Measurements from ENCODE around the gene CD40LG. TPM values are rescaled to one million over a fixed set of nuclear protein-coding genes. Genes with fewer than 3 reads are reported as not detected.

The CD40LG gene
- total RNA-seq (not detected in 2 replicates), polyA plus RNA-seq (not detected in 2 replicates)

- 86% methylated on average over 10 of the region's 10 CpGs for WGBS (ENCODE audit: low lambda C conversion rate, missing lambda C conversion rate)
- H3K4me3 ChIP-seq, result no peak within 1 kb of the TSS
These were observed at the start of gene CD40LG for GRCh38 chrX:136647677-136648360. Gene CD40LG, plus strand, starts transcription at chrX:136648158. Its CDS starts 91 bp downstream, at chrX:136648249.

GRCh38 chrX:136598631-136599030, 49.3 kb upstream of the CD40LG start:
- H4K20me1 ChIP-seq (ENCODE audit: insufficient read depth, poor library complexity, severe bottlenecking), result no peaks in the 10 kb centered on the region
- 60% methylated on average over 8 of the region's 8 CpGs for WGBS (ENCODE audit: low lambda C conversion rate, missing lambda C conversion rate)
- H3K9me3 ChIP-seq (ENCODE audit: low read depth), result no peaks in the 10 kb centered on the region

More at GRCh38 chrX:136647677-136648360, at the start of gene CD40LG:
- H3K4me1 ChIP-seq (ENCODE audit: insufficient read depth), result no peaks in the 10 kb centered on the region
- DNase-seq (ENCODE audit: low spot score), result no peak
- TF ChIP-seq EZH2phosphoT487 (IDR thresholded peaks at IDR 0.05; ENCODE audit: low read depth, severe bottlenecking, unreplicated experiment) (no peak), EZH2 (IDR thresholded peaks at IDR 0.05; ENCODE audit: borderline replicate concordance) (no peak), CTCF (IDR thresholded peaks at IDR 0.05; ENCODE audit: poor library complexity) (no peak)
- H3K36me3 ChIP-seq (replicated peaks; ENCODE audit: insufficient read depth, low read depth), result no peaks in the 10 kb centered on the region
- no peaks in the 10 kb centered on the region for H3K79me2 ChIP-seq
- no peak within 1 kb of the TSS for H3K27ac ChIP-seq
- H3K4me2 ChIP-seq, result no peak within 1 kb of the TSS
- H3K9me2 ChIP-seq (replicated peaks; ENCODE audit: insufficient read depth), result no peaks in the 10 kb centered on the region
- H3K27me3 ChIP-seq, result no peaks in the 10 kb centered on the region
- H3K9me3 ChIP-seq (ENCODE audit: low read depth), result no peaks in the 10 kb centered on the region
- no peak within 1 kb of the TSS for H2AFZ ChIP-seq
- H4K20me1 ChIP-seq (ENCODE audit: insufficient read depth, poor library complexity, severe bottlenecking), result no peaks in the 10 kb centered on the region

GRCh38 chrX:136600059-136600458, 47.9 kb upstream of the CD40LG start:
- TF ChIP-seq CTCF (IDR thresholded peaks at IDR 0.05; ENCODE audit: poor library complexity), result no peak
- no peak for TF ChIP-seq EZH2phosphoT487 (IDR thresholded peaks at IDR 0.05; ENCODE audit: low read depth, severe bottlenecking, unreplicated experiment)
- no peak for TF ChIP-seq EZH2 (IDR thresholded peaks at IDR 0.05; ENCODE audit: borderline replicate concordance)
- Histone ChIP-seq H3K27me3 (no peaks in the 10 kb centered on the region), H3K9me3 (ENCODE audit: low read depth) (no peaks in the 10 kb centered on the region), H3K27ac (no peak overlapping the region), H3K36me3 (replicated peaks; ENCODE audit: insufficient read depth, low read depth) (no peaks in the 10 kb centered on the region), H4K20me1 (ENCODE audit: insufficient read depth, poor library complexity, severe bottlenecking) (no peaks in the 10 kb centered on the region), H3K4me2 (no peak overlapping the region), H3K4me1 (ENCODE audit: insufficient read depth) (no peaks in the 10 kb centered on the region), H3K4me3 (no peak overlapping the region), H3K79me2 (no peaks in the 10 kb centered on the region), H3K9me2 (replicated peaks; ENCODE audit: insufficient read depth) (no peaks in the 10 kb centered on the region), H2AFZ (no peak overlapping the region)
- 50% methylated on average over 1 of the region's 1 CpG for WGBS (ENCODE audit: low lambda C conversion rate, missing lambda C conversion rate)
- DNase-seq (ENCODE audit: low spot score), result no peak

More at GRCh38 chrX:136598631-136599030, 49.3 kb upstream of the CD40LG start:
- Histone ChIP-seq H3K9me2 (replicated peaks; ENCODE audit: insufficient read depth) (no peaks in the 10 kb centered on the region), H3K79me2 (no peaks in the 10 kb centered on the region), H3K4me3 (no peak overlapping the region), H3K27ac (no peak overlapping the region), H2AFZ (no peak overlapping the region), H3K36me3 (replicated peaks; ENCODE audit: insufficient read depth, low read depth) (no peaks in the 10 kb centered on the region), H3K4me1 (ENCODE audit: insufficient read depth) (no peaks in the 10 kb centered on the region), H3K27me3 (no peaks in the 10 kb centered on the region), H3K4me2 (no peak overlapping the region)
- TF ChIP-seq EZH2phosphoT487 (IDR thresholded peaks at IDR 0.05; ENCODE audit: low read depth, severe bottlenecking, unreplicated experiment) (no peak), CTCF (IDR thresholded peaks at IDR 0.05; ENCODE audit: poor library complexity) (no peak), EZH2 (IDR thresholded peaks at IDR 0.05; ENCODE audit: borderline replicate concordance) (no peak)
- no peak for DNase-seq (ENCODE audit: low spot score)
